HepG2 (cell line): ENCODE measurements around the gene PSMB10. TPM values are rescaled to one million over a fixed set of nuclear protein-coding genes. Genes with fewer than 3 reads are reported as not detected.

ENCODE experiments used
- ADNP ChIP-seq: sonication (generic); formaldehyde crosslinking; IDR thresholded peaks from 2 replicates; pipeline ENCODE4 v1.4.0; 2020; ENCODE audit warnings: missing genetic modification reagents
- EP300 ChIP-seq, 3 experiments: sonication (generic) in 1 of 3; formaldehyde crosslinking in 1 of 3; IDR thresholded peaks; 2 replicates each; pipeline versions ENCODE4 v1.5.1 to v1.6.1; 2011 to 2020; ENCODE audit warnings: low read depth in 2 of 3, low read length in 2 of 3, borderline replicate concordance in 1 of 3, improper control_type of control experiment in 1 of 3, mild to moderate bottlenecking in 1 of 3, missing genetic modification reagents in 1 of 3, moderate library complexity in 1 of 3
- LCORL ChIP-seq, 2 experiments: fragments of 450-650 bp in 1 of 2; sonication (generic) in 1 of 2; formaldehyde crosslinking in 1 of 2; IDR thresholded peaks; 2 replicates each; pipeline versions ENCODE4 v1.5.0 to v1.6.1; 2017 to 2020; ENCODE audit warnings: antibody characterized with exemption in 1 of 2, missing genetic modification reagents in 1 of 2
- MLLT10 ChIP-seq: sonication (generic); formaldehyde crosslinking; IDR thresholded peaks from 2 replicates; pipeline ENCODE4 v1.4.0; 2020; ENCODE audit warnings: missing genetic modification reagents
- NFE2L2 ChIP-seq: fragments of 150-350 bp; IDR thresholded peaks from 2 replicates; pipeline ENCODE4 v1.6.1; 2014; ENCODE audit warnings: low read length
- PHF8 ChIP-seq: sonication (generic); formaldehyde crosslinking; IDR thresholded peaks from 2 replicates; pipeline ENCODE4 v1.5.0; 2020; ENCODE audit warnings: missing genetic modification reagents
- POLR2AphosphoS5 ChIP-seq: IDR thresholded peaks from 2 replicates; pipeline ENCODE4 v1.6.1; 2012; ENCODE audit warnings: low read depth, low read length
- SIN3A ChIP-seq: IDR thresholded peaks from 2 replicates; pipeline ENCODE4 v1.6.1; 2011; ENCODE audit warnings: low read depth, mild to moderate bottlenecking, control low read depth, low read length, borderline replicate concordance
- STAG1 ChIP-seq: sonication (generic); formaldehyde crosslinking; IDR thresholded peaks from 2 replicates; pipeline ENCODE4 v1.4.0; 2020; ENCODE audit warnings: missing genetic modification reagents
- YY1 ChIP-seq: IDR thresholded peaks from 2 replicates; pipeline ENCODE4 v1.6.1; 2011; ENCODE audit warnings: low read length, low read depth, moderate library complexity, mild to moderate bottlenecking; ENCODE audit not compliant: insufficient read depth, insufficient replicate concordance
- ZNF720 ChIP-seq: sonication (generic); formaldehyde crosslinking; IDR thresholded peaks from 2 replicates; pipeline ENCODE4 v1.4.0; 2020; ENCODE audit warnings: missing genetic modification reagents
- polyA plus RNA-seq, 8 experiments: library from polyadenylated mRNA; depleted of rRNA in 3 of 8; stranded (reverse) in 7 of 8; unstranded in 1 of 8; fragments of >200 nt; fragmentation: Illumina TruSeq in 4 of 8; extraction: Trizol in 4 of 8; gene quantifications; 2 replicates each; pipeline versions ENCODE4 v1.2.1 to v1.2.3, GENCODE V29; 2011 to 2016; ENCODE audit warnings: low read depth in 4 of 8, missing spikeins in 1 of 8, mixed read lengths in 1 of 8; ENCODE audit not compliant: insufficient read depth in 1 of 8
- total RNA-seq, 5 experiments: library from RNA; depleted of rRNA; stranded (reverse); fragments of >200 nt; fragmentation: Illumina TruSeq; extraction: Trizol; gene quantifications; 2 replicates each; pipeline ENCODE4 v1.2.3, GENCODE V29; 2016; ENCODE audit warnings: low read depth in 1 of 5
- TF ChIP-seq, protein P1 (sequence below): IDR thresholded peaks from 2 replicates; pipeline ENCODE4 v1.6.1; 2012; ENCODE audit warnings: inconsistent platforms
- TF ChIP-seq, protein P2 (sequence below): sonication (generic); formaldehyde crosslinking; conservative IDR thresholded peaks from 2 replicates; pipeline ENCODE4 v1.4.0; 2020; ENCODE audit warnings: mild to moderate bottlenecking, missing genetic modification reagents, moderate library complexity

PSMB10 gene
- total and polyA plus RNA-seq, 2 of the 13 experiments (the other 11 are each of a cell fraction or from before 2014, with no cell fraction given): 12.7 to 65.9 TPM

DNA sequence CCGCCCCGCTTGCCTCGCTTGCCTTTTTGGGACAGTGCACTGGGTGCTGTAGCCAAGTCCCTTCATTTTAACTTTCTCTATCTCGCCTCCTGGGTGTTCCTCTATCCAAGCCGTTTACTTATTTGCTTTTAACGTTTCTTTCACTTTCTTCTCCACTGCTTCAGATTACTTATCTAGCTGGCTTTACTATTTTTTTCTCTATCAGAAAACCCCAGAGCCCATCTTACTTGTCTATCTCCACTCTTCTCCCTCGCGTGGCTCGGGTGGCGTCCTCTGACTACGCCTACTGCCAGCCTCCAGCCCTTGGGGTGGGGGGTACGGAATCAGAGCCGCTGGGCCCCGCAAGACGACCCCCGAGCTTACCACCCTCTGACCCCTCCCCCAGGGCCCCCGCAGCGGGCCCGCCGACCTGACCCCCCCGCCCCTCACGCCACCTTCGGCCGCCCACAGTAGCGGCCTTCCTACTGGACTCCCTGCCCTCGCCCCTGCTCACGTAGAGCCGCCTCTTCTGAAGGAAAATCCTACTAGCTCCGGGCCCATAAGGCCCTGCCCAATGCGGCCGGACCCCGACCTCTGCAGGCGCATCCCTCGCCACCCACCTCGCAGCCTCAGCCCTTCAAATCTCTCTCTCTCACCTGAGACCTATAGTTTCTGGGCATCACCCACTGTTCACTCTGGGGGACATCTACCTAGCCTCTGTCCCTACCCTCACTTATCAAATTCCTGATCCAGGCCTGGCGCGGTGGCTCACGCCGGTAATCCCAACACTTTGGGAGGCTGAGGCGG is 32.8 kb upstream of the PSMB10 start (continued):
- TF ChIP-seq SIN3A (peak; percentile 42; the same call in 1 of the 2 replicates), PHF8 (CRISPR knock-in tag) (peak; percentile 18), STAG1 (CRISPR knock-in tag) (0 out of 2 replicates have a peak, but pooled peaks have one; percentile 11), LCORL (IDR thresholded peaks at IDR 0.05) (no peak), LCORL (CRISPR knock-in tag; IDR thresholded peaks at IDR 0.05) (peak; percentile 69; the same call in 1 of the 2 replicates), EP300 (IDR thresholded peaks at IDR 0.05; ENCODE audit: low read depth in 2 of 2, low read length in 2 of 2) (peak in 1 of 2 experiments; percentile 26; a peak in 2 of 4 replicates), EP300 (CRISPR knock-in tag; IDR thresholded peaks at IDR 0.05; ENCODE audit: borderline replicate concordance) (no peak), POLR2AphosphoS5 (peak; percentile 64; the same call in 1 of the 2 replicates), NFE2L2 (no peak), YY1 (peak; percentile 42), ZNF720 (CRISPR knock-in tag) (no peak), ADNP (CRISPR knock-in tag) (0 out of 2 replicates have a peak, but pooled peaks have one; percentile 8), MLLT10 (CRISPR knock-in tag) (no peak)
- TF ChIP-seq, protein P1, sequence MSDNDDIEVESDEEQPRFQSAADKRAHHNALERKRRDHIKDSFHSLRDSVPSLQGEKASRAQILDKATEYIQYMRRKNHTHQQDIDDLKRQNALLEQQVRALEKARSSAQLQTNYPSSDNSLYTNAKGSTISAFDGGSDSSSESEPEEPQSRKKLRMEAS: peak; percentile 44
- TF ChIP-seq, protein P2, sequence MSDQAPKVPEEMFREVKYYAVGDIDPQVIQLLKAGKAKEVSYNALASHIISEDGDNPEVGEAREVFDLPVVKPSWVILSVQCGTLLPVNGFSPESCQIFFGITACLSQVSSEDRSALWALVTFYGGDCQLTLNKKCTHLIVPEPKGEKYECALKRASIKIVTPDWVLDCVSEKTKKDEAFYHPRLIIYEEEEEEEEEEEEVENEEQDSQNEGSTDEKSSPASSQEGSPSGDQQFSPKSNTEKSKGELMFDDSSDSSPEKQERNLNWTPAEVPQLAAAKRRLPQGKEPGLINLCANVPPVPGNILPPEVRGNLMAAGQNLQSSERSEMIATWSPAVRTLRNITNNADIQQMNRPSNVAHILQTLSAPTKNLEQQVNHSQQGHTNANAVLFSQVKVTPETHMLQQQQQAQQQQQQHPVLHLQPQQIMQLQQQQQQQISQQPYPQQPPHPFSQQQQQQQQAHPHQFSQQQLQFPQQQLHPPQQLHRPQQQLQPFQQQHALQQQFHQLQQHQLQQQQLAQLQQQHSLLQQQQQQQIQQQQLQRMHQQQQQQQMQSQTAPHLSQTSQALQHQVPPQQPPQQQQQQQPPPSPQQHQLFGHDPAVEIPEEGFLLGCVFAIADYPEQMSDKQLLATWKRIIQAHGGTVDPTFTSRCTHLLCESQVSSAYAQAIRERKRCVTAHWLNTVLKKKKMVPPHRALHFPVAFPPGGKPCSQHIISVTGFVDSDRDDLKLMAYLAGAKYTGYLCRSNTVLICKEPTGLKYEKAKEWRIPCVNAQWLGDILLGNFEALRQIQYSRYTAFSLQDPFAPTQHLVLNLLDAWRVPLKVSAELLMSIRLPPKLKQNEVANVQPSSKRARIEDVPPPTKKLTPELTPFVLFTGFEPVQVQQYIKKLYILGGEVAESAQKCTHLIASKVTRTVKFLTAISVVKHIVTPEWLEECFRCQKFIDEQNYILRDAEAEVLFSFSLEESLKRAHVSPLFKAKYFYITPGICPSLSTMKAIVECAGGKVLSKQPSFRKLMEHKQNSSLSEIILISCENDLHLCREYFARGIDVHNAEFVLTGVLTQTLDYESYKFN (CRISPR knock-in tag): peak; percentile 23; the same call in 1 of the 2 replicates
